ENCODE results near the gene ERMN. TPM values are rescaled to one million over a fixed set of nuclear protein-coding genes. Genes with fewer than 3 reads are reported as not detected.
"Not testable (repeated sequence)": the region's sequence is repeated elsewhere in the genome, so short reads cannot be mapped to it uniquely, and the experiment has no call there.

ERMN gene, protein sequence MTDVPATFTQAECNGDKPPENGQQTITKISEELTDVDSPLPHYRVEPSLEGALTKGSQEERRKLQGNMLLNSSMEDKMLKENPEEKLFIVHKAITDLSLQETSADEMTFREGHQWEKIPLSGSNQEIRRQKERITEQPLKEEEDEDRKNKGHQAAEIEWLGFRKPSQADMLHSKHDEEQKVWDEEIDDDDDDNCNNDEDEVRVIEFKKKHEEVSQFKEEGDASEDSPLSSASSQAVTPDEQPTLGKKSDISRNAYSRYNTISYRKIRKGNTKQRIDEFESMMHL
- polyA plus RNA-seq (ENCODE audit: insufficient read length in 12 of 12): under 1 TPM in 3 of 12 donors, not detected in 9; 0.25 to 0.76 (median 0.32) TPM
- long read RNA-seq, donor 1, partial matches to known transcripts: 7 of 8 reads
- long read RNA-seq, donor 1, other reads (novel, unspliced or antisense): 0 of 8 reads
- long read RNA-seq, donor 2: 0 reads
- long read RNA-seq, donor 3: 0 reads
- long read RNA-seq, donor 4: 0 reads
- long read RNA-seq, donor 5: 0 reads
- long read RNA-seq, donor 6: 0 reads
- long read RNA-seq, donor 7: 0 reads
- long read RNA-seq, donor 8: 0 reads
- long read RNA-seq, donor 9: 0 reads
- long read RNA-seq, donor 10: 0 reads
- long read RNA-seq, donor 11: 0 reads

DNA sequence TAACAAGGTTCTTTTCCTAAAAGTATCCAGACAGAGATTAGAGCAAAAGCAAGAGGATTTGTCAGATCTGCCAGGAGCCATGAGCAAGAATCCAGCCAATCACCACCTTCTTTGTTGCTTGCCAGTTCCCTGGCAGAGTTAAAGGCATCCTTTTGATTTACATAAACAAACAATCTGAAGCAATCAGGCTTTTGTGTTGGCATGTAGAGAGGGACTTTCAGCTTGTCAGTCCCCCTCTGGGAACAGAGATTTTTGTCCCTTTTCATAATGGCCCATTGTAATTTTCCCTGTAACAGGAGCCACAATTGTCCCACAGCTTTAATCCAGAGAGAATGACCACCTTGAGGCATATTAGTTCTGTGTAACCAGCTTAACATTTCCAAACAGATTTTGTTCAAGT is at the start of gene ERMN:
Gene ERMN, minus strand, starts transcription at position 39 of the 400 bp plus-strand sequence. CDS start 182 bp downstream, outside the sequence.
- no peak for DNase-seq

DNA sequence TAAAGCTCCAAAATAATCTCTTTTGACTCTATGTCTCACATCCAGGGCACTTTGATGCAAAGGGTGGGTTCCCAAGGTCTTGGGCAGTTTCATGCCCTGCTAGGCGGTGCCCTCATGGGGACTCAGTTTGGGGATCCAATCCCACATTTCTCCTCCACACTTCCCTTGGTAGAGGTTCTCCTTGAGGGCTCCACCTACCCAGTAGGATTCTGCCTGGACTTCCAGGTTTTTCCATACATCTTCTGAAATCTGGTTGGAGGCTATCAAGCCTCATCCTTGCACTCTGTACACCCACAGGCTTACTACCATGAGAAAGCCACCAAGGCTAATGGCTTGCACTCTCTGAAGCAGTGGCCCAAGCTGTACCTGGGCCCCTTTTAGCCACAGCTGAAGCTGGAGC is 49.8 kb upstream of the ERMN start:
- no peak for DNase-seq

DNA sequence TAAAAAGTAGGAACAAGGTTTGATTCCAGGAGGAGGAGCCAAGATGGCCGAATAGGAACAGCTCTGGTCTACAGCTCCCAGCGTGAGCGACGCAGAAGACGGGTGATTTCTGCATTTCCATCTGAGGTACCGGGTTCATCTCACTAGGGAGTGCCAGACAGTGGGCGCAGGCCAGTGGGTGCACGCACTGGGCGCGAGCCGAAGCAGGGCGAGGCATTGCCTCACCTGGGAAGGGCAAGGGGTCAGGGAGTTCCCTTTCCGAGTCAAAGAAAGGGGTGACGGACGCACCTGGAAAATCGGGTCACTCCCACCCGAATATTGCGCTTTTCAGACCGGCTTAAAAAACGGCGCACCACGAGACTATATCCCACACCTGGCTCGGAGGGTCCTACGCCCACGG is 42.9 kb upstream of the ERMN start:
- not testable (repeated sequence) for DNase-seq

DNA sequence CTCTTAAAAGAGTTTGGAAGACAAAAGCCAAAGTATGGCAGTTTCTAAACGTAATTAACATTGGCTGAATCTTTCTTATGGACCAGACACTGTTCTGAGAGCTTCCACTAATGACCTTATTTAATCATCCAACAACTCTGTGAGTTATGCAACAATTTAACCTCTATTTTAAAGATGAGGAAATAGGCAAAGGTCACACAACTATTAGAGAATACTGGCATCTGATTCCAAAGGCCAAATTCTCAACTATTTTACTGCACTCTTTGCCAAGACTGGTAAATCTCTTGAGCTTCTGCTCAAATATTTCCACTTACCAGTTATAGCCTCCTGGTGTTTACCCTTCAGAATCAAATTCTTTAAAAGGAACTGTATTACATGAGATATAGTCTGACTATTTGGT is 42.1 kb upstream of the ERMN start:
- no peak for DNase-seq

DNA sequence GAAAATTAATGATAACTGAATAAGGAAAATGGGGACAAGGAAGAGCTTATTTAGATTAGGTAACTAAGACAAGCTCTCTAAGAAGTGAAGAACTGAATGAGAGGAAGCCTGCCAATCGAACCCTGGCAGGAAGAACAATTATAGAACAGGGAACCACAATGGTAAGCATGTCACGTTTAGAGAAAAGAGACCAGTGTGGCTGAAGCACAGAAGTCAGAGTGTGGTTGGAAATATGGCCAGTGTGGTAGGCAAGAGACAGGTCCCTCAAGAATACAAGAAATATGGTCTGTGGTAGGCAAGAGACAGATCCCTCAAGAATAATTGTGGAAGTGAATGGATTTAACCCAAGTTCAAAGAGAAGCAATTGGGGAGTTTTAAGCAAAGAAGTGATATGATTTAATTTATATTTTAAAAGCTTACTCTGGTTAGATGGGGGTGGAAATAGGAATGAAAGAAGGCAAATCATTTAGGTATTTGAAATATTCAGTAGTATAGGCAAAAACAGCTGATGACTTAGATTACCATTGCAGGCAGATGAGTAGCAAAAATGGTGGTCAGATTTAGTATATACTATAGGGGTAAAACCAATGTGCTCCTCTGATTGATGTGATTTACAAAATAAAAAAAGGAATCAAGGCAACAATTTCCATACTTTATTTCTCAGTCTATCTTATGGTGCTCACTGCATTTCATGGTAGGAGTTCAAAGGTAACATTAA is 38.8 kb upstream of the ERMN start:
- DNase-seq: no peak

DNA sequence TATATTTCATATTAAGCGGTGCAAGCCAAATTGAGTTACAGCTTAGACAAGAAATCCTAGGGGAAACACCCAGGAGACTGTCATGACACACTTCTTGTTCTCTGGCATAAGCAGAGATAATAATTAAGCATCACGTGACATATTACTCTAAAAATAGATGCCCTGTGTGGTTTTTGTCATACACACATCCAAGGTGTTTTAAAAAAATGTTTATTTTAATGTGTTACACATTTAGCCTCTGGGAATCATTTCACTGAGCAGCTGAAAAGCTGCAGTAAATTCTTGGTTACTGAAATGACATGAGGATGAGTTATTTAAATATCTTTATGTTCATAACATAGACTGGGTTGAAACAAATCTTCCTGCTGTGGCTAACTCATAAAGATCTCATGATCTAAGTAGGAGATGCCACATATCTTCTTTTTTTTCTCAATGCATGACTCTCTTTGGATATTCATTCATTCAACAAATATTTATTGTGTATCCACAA is 38.0 kb upstream of the ERMN start:
- no peak for DNase-seq

DNA sequence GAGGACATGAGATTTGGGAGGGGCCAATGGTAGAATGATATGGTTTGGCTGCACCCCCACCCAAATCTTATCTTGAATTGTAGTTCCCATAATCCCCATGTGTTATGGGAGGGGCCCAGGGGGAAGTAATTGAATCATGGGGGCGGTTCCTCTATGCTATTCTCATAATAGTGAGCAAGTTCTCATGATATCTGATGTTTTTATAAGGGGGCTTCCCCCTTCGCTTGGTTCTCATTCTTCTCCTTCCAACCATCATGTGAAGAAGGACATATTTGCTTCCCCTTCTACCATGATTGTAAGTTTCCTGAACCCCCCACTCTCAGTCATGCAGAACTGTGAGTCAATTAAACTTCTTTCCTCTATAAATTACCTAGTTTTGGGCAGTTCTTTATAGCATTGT is 37.0 kb upstream of the ERMN start:
- DNase-seq: no peak

DNA sequence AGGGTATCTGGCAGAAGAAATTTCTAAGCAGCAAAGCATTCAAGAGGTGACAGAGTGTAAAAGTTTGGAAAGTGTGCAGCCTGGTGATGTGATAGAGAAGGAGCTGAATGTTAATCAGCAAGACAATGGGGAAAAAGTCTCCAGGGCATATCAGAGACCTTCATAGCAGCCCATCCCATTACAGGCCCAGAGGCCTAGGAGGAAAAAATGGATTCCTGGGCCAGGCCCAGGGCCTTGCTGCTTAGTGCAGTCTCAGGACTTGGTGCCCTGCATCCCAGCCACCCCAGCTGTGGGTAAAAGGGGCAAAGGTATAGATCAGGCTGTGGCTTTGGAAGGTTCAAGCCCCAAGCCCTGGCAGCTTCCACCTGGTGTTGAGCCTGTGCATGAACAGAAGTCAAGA is 35.9 kb upstream of the ERMN start:
- no peak for DNase-seq

DNA sequence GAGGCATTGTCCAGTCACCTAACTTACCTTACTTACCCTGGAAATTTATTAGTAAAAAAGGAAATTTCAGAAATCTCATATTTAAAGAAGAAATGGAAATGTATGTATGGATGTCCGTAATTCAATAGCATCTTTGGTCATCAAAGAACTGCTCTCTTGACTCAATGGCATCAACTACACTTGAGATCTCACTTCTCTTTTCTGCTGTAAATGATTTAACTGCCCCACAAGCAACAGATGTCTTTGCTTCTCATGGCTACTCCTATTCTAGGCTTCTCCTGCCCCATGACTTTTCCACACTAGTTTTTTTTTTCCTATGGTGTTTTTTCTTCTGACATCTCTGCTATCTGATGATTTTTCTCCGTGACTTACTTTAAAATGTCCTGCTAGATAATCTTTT is 34.0 kb upstream of the ERMN start:
- no peak for DNase-seq

DNA sequence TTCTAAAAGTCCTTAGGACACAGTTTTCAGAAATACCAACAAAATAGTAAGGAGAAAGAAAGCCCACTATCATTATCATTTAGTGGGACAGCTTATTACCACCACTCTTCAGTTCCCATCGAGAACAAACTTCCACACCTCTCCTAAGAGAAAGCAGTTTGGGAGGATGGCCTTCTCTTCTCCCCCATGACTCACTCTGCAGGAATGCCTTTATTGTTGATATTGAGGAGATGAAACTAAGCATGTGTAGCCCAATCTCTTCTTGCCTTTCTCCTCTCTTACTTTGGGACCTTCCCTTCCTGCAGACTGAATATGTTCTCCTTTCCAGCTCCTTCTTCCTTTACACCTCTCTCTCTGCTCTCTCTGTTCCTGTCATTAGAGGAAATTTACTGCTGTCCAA is 30.0 kb upstream of the ERMN start:
- DNase-seq: no peak

DNA sequence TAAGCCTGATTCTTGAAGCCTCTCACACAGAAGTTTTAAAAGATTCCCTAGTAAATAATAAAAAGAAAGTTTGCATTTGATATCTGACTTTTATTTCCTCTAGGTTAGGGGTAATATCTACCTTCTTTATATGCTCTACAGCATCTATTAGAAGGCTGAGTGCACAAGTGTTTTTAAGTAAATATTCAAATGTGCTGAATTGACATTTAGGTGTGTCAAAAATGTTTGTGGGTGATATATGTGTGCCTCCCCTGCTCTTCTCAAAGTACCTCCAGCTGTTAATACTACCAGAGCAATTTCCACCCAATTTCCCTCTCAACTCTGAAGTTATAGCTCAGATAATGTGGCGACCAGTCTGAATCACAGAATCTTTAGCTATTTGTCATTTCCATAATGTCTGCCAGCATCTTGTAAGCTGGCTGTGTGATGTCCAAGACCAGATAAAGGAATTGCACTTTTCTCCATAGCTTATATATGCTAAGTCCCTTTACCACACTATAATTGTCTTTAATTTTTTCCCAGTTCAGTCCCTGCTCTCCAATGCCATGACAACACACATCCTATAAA is 24.4 kb upstream of the ERMN start:
- DNase-seq: no peak

DNA sequence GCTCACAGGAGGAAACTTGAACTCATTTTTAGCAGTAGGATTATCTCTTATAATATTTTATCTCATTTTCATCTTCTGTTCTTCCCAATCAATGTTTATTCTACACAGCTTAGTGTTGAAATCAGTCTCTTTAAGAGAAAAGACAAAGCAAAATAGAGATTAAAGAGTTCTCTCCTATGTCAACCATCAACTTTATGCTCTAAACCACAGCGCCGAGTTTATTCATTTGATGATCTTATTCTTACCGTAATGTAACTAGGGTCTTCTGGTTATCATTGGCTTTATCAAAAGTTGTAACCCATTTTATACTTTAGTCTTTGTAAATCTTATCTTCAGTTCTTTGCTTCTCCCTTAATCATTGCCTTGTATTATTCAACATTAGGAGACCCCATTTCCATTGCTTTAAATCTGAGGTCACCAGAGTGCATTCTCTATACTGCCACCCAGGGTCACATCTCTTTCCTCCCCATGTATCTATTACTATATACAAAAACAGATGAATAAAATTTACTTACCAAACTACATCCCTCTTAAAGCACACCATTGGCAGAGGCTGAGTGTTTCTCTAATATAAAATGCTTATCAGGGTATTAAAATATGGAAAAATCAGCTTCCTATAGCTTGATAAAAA is 22.8 kb upstream of the ERMN start:
- no peak for DNase-seq

DNA sequence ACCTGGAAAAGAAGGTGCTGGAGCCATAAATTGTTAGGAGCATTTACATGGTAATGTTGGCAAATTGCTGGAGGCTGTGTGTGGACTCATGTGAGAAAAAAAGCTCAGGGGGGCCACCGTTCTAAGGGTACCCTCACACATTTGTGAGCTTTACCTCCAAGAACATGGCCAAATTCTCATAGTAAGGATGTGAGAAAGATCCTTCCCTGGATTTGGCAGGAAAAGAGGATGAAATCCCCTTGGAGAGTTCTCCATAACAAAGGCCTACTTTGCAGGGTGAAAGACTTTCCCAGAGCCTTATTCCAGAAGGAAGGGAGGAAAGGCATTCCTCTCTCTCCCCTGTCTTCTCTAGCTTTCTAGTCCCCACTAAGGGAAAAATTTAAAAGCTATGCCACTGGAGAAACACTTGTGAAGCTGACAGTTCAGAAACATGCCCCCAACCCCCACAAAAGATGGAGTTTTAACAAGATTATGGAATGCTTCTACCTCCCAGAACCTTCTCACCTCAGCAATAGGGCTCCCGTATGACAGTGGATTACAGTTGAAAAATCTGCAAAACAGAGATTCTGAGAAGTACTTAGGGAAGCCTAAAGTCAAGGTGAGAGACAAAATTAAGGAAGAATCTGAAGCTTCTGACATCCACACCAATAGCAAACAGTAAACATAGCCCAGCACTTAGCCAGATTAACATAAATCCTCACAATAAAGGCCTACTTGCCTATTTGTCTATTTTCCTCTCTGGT is 20.2 kb upstream of the ERMN start:
- DNase-seq: no peak

DNA sequence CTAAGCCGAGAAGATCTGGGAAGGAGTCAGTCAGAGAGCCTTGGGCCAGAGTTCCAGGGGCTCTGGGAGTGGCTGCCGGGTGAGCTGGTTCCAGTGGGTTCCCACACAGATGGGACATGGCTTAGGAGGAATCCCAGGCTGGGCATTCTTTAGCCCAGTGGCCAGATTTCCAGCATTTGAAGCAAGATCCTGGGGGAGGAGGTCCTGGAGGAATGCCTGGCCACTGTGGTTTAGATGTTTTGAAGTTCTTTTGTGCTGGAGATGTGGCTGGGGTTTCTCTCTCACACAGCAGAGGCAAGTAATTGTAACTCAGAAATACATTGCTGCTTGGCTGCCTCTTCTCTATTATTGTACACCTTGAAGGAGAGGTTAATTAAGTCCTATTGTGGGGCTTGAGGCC is 15.8 kb upstream of the ERMN start:
- not testable (repeated sequence) for DNase-seq

DNA sequence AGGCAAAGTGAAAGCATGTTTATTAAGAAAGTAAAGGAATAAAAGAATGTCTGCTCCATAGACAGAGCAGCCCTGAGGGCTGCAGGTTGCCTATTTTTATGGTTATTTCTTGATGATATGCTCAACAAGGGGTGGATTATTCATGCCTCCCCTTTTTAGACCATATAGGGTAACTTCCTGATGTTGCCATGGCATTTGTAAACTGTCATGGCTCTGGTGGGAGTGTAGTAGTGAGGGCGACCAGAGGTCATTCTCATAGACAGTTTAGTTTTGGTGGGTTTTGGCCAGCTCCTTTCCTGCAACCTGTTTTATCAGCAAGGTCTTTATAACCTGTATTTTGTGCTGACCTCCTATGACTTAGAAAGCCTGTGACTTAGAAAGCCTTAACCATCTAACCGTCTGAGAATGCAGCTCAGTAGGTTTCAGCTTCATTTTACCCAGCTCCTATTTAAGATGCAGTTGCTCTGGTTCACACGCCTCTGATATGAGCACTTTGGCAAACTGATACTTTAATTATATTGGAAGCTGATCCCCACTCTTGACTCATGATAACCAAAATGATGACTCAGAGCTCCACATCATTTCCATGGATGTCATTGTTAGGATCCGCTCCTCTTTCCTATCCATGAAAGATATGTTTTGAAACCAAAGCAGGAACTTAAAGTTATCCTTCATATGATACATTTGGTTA is 14.5 kb upstream of the ERMN start:
- DNase-seq: no peak

DNA sequence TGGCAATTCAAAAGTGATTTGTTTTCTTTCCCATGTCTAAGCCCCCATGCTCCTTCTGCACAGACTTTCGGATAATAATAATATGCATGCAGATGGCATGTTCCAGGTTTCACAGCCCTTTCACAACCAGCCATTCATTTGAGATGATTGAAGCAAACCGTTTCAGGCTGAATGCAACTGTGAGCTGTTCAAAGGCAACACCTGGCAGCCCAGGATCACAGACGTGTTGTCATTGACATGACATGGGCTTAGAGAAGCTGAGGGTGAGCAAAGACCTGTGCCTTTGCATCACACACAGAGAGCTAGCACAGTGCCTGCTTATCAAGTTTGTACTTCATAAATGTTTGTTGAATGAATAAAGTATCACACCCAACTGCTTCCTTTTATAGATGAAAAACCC is 12.4 kb upstream of the ERMN start:
- no peak for DNase-seq

DNA sequence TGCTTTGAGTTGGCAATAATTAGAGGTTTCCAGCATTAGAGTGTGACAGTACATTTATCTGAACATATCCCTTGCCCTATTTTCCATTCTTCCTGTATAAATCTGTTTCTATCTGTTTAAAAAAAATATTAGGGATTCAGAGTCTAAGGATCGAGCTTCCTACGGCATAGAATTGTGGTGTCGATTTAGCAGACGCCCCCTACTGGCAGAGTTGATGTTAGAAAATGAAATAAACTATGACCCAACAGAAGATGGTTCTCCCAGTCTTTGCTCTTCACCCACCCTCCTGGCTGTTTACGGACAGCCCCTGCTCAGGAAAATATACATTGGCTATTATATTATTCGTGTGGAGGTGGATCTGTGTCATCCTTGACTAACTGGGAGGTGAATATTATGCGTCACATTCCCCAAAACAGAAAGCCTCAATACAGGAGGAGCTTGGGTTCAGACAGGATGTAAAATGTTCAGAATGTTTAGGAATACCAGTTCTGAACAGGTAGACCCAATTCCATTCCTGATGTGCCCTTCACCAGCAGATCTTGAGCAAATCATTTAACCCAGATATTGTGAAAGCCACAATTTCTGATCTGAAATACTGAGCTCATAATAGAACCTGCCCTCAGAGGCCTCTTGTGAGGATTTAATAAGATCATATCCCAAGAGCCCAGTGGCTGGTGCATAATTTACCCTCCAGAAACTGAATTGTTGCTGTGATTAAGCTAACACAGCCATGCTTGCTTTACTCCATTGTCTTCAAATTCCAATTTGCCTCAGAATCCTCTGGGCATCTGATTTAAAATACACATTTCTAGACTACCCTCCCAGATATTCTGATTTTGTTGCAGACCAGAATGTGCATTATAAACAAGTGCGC is 10.8 kb upstream of the ERMN start:
- DNase-seq: no peak

DNA sequence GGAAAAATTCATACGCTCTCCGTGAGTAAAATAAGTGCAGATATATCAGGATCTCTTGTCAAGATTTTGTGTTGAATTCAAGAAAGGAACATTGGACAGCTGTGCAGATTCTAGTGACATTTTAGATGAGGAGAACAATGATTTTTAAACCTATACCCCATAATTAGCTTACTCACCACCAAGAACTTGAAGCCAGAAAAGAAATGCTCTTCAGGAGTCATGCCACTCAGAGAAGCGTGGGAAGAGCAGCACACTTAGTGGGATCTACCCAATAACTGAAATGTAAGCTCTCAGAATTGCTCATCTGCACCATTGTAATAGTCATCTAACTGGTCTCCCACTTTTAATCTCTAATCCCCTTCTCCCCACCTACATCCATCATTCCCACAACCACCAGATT is 9.2 kb upstream of the ERMN start:
- no peak for DNase-seq

DNA sequence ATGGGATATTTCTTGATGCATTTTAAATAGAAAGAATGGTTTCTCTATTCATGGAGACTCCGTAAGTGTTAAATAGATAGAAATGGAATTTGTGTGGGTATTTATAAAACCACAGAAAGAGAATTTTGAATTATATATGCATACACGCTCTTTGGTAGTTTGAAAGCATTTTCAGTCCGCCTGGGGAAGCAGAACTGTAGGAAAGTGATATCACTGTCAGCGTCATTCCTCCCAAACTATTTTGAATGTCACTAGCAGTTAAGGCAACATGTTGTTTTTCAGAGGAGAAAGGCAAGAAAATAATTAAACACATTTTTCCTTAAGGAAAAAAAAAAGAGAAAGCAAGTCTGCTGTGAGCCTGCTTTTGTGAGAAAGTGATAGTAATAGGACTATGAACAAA is 8.7 kb upstream of the ERMN start:
- DNase-seq: no peak
